ENCODE results near the gene FAM81A.

- TF ChIP-seq CTCF (IDR thresholded peaks at IDR 0.05; ENCODE audit: insufficient read depth, low read length) = no peak
- TF ChIP-seq POLR2AphosphoS5 (IDR thresholded peaks at IDR 0.05; ENCODE audit: low read depth) = no peak
- no peak for TF ChIP-seq SPI1 (IDR thresholded peaks at IDR 0.05; ENCODE audit: borderline replicate concordance, low read depth)
Measured at GRCh38 chr15:59453474-59454215, 15.7 kb downstream of the FAM81A start.

Measured in HL-60 (cell line).